Endodermal cell (in vitro differentiated cells): ENCODE measurements around the gene CROCC2. TPM values are rescaled to one million over a fixed set of nuclear protein-coding genes. Genes with fewer than 3 reads are reported as not detected.
A peak's percentile ranks its signal among the peaks of the same experiment; 100 is the strongest.

Source experiments
- DNase-seq: peaks from one replicate; pipeline ENCODE4 v3.0.0-alpha.2; 2017
- H3K27ac ChIP-seq: 2 replicates; pipeline ENCODE4 v1.5.1; 2013; ENCODE audit warnings: mild to moderate bottlenecking, low read depth, low read length, moderate library complexity
- H3K27me3 ChIP-seq: 2 replicates; pipeline ENCODE4 v1.6.1; 2013; ENCODE audit warnings: mild to moderate bottlenecking, low read length, moderate library complexity; ENCODE audit not compliant: insufficient read depth, control insufficient read depth, poor library complexity, severe bottlenecking
- H3K36me3 ChIP-seq: 2 replicates; pipeline ENCODE4 v1.7.0; 2013; ENCODE audit warnings: mild to moderate bottlenecking, low read length, moderate library complexity; ENCODE audit not compliant: control insufficient read depth, insufficient read depth
- H3K4me1 ChIP-seq: one replicate; pipeline ENCODE4 v1.7.0; 2013; ENCODE audit warnings: low read length; ENCODE audit not compliant: control insufficient read depth, insufficient read depth
- H3K4me3 ChIP-seq: 2 replicates; pipeline ENCODE4 v1.5.1; 2013; ENCODE audit warnings: mild to moderate bottlenecking, low read length, moderate library complexity
- H3K9ac ChIP-seq: 2 replicates; pipeline ENCODE4 v1.6.1; 2013; ENCODE audit warnings: mild to moderate bottlenecking, low read length, moderate library complexity; ENCODE audit not compliant: poor library complexity, severe bottlenecking; ENCODE audit errors: extremely low read depth
- H3K9me3 ChIP-seq: 2 replicates; pipeline ENCODE4 v1.6.1; 2013; ENCODE audit warnings: mild to moderate bottlenecking, low read length, moderate library complexity; ENCODE audit not compliant: control insufficient read depth
- H3K27ac Mint-ChIP-seq: 2 replicates; pipeline ENCODE4 v1.8.0; 2020; ENCODE audit warnings: mixed read lengths
- H3K27me3 Mint-ChIP-seq: 2 replicates; pipeline ENCODE4 v1.8.0; 2021; ENCODE audit warnings: mild to moderate bottlenecking, mixed read lengths; ENCODE audit not compliant: insufficient read depth
- H3K36me3 Mint-ChIP-seq: 2 replicates; pipeline ENCODE4 v1.8.0; 2020; ENCODE audit warnings: low read depth, mixed read lengths
- H3K4me1 Mint-ChIP-seq: 2 replicates; pipeline ENCODE4 v1.8.0; 2020; ENCODE audit warnings: mixed read lengths
- H3K4me3 Mint-ChIP-seq: 2 replicates; pipeline ENCODE4 v1.8.0; 2020; ENCODE audit warnings: mild to moderate bottlenecking, moderate library complexity, mixed read lengths
- H3K9me3 Mint-ChIP-seq: 2 replicates; pipeline ENCODE4 v1.8.0; 2020; ENCODE audit warnings: mild to moderate bottlenecking, mixed read lengths
- WGBS, 2 experiments: methylation state at CpG; one replicate each; pipeline versions ENCODE4 v1.1.5 to v1.1.7; 2013; ENCODE audit warnings: missing lambda C conversion rate in 2 of 2, mixed read lengths in 1 of 2; ENCODE audit not compliant: insufficient coverage in 1 of 2, insufficient read length in 1 of 2; 5-methylcytosine and 5-hydroxymethylcytosine counted together
- total RNA-seq, 2 donors: library from RNA; stranded (reverse); fragmentation: NEBNext Ultra II Directional in 1 of 2; extraction: Animal tissue kit (Norgen Biotek cat#: 25700) in 1 of 2; gene quantifications; 2 replicates in 1 of 2; 3 replicates in 1 of 2; pipeline ENCODE4 v1.2.1, GENCODE V29; 2021
- TF ChIP-seq, protein P1 (sequence below): fragments of 200-600 bp; sonication (generic); conservative IDR thresholded peaks from 2 replicates; pipeline ENCODE4 v1.5.0; 2021; ENCODE audit warnings: antibody characterized with exemption, mild to moderate bottlenecking

Gene CROCC2
- total RNA-seq, 2 donors from 2014 or later, result not detected

DNA sequence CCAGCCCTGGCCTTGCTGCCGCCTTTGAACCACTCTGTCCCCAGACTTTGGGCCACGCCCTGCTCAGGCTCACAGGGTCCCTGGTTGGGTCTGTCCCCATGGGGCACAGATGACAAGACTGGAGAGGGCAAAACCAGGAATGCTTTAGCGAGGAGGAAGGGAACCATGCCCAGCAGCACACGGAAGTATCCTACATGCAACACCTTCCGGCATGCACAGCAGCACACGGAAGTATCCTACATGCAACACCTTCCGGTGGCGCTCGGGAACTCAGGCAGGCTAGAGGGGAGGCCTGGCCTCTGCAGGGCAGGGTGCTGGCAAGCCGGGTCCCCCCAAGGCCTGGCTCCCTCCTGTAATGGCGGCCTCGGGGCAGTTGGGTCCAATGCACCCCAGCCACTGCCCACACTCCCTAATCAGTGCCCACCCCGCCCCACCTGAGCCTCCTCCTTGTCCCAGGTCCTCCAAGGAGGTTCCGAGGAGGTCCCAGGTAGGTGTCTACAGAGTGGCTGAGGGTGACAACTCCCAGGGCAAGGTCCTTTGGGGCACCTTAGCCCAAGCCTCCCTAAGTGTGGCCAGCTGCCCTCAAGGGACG lies 58.7 kb downstream of the CROCC2 start:
- TF ChIP-seq, protein P1, sequence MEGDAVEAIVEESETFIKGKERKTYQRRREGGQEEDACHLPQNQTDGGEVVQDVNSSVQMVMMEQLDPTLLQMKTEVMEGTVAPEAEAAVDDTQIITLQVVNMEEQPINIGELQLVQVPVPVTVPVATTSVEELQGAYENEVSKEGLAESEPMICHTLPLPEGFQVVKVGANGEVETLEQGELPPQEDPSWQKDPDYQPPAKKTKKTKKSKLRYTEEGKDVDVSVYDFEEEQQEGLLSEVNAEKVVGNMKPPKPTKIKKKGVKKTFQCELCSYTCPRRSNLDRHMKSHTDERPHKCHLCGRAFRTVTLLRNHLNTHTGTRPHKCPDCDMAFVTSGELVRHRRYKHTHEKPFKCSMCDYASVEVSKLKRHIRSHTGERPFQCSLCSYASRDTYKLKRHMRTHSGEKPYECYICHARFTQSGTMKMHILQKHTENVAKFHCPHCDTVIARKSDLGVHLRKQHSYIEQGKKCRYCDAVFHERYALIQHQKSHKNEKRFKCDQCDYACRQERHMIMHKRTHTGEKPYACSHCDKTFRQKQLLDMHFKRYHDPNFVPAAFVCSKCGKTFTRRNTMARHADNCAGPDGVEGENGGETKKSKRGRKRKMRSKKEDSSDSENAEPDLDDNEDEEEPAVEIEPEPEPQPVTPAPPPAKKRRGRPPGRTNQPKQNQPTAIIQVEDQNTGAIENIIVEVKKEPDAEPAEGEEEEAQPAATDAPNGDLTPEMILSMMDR, result no peak
- Mint-ChIP-seq H3K4me1 (no peaks in the 10 kb centered on the region), H3K27me3 (no peaks in the 10 kb centered on the region), H3K27ac (no peak overlapping the region), H3K4me3 (no peak overlapping the region), H3K9me3 (no peaks in the 10 kb centered on the region), H3K36me3 (no peaks in the 10 kb centered on the region)
- H3K4me3 ChIP-seq, result no peak overlapping the region
- H3K9me3 ChIP-seq, result no peaks in the 10 kb centered on the region
- no peaks in the 10 kb centered on the region for H3K4me1 ChIP-seq
- DNase-seq, result peak; percentile 35
- WGBS, 2 experiments, result 96 to 98% methylated on average over 11 to 15 of the region's 15 CpGs
- H3K36me3 ChIP-seq, result no peaks in the 10 kb centered on the region
- H3K9ac ChIP-seq, result no peak overlapping the region
- no peaks in the 10 kb centered on the region for H3K27me3 ChIP-seq
- no peak overlapping the region for H3K27ac ChIP-seq

DNA sequence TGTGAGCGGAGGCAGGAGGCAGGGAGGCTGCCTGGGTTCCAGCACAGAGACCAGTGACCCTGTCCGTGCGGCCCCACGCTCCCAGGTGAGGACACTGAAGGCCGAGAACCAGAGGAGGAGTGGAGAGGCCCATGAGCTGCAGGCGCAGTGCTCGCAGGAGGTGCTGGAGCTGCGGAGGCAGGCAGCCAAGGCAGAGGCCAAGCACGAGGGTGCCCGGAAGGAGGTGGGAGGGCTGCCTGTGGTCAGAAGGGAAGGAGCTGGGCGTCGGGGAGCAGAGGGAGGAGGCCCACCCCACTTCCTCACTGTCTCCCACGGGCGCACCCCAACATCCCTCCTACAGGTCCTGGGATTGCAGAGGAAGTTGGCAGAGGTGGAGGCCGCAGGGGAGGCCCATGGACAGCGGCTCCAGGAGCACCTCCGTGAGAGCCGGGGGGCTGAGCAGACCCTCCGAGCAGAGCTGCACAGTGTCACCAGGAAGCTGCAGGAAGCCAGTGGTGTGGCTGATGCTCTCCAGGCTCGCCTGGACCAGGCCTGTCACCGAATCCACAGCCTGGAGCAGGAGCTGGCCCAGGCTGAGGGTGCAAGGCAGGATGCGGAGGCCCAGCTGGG lies 59.3 kb downstream of the CROCC2 start:
- TF ChIP-seq, protein P1, result no peak
- H3K36me3 Mint-ChIP-seq, result no peaks in the 10 kb centered on the region
- Histone ChIP-seq H3K9me3 (no peaks in the 10 kb centered on the region), H3K27me3 (no peaks in the 10 kb centered on the region), H3K4me3 (no peak overlapping the region), H3K36me3 (no peaks in the 10 kb centered on the region), H3K9ac (no peak overlapping the region), H3K4me1 (no peaks in the 10 kb centered on the region), H3K27ac (no peak overlapping the region)
- H3K27me3 Mint-ChIP-seq, result no peaks in the 10 kb centered on the region
- no peaks in the 10 kb centered on the region for H3K9me3 Mint-ChIP-seq
- H3K4me1 Mint-ChIP-seq, result no peaks in the 10 kb centered on the region
- H3K4me3 Mint-ChIP-seq, result no peak overlapping the region
- WGBS, 2 experiments, result 91 to 98% methylated on average over 13 to 21 of the region's 22 CpGs
- H3K27ac Mint-ChIP-seq, result no peak overlapping the region
- peak; percentile 36 for DNase-seq

DNA sequence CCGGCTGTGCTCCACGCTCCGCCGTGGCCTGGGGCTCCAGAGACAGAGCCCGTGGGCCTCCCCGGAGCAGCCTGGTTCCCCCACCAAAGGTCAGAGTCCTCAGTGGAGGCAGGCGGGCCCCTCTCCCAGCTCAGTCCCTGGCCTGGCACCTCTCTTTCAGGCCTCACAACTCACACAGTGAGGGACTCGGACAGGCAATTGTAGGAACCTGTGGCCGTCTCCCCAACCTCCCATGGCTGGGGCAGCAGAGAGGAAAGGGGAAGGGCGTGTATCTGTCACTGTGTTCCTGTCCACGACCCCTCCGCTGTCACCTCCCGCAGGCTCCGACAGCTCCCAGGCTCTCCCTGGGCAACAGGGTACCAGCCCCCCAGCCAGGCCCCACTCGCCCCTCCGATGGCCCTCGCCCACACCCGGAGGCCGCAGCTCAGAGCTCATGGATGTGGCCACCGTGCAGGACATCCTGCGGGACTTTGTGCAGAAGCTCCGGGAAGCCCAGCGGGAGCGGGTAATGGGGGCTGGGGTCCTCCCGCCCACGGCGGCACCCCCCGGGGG lies 59.8 kb downstream of the CROCC2 start:
- WGBS, 2 experiments, result 91 to 98% methylated on average over 16 to 28 of the region's 28 CpGs
- no peaks in the 10 kb centered on the region for H3K9me3 Mint-ChIP-seq
- H3K4me1 ChIP-seq, result no peaks in the 10 kb centered on the region
- no peaks in the 10 kb centered on the region for H3K9me3 ChIP-seq
- TF ChIP-seq, protein P1, result no peak
- H3K4me3 Mint-ChIP-seq, result no peak overlapping the region
- no peaks in the 10 kb centered on the region for H3K36me3 Mint-ChIP-seq
- no peak overlapping the region for H3K4me3 ChIP-seq
- H3K27ac ChIP-seq, result no peak overlapping the region
- no peaks in the 10 kb centered on the region for H3K4me1 Mint-ChIP-seq
- no peaks in the 10 kb centered on the region for H3K36me3 ChIP-seq
- no peaks in the 10 kb centered on the region for H3K27me3 ChIP-seq
- no peak overlapping the region for H3K9ac ChIP-seq
- peak; percentile 32 for DNase-seq
- H3K27ac Mint-ChIP-seq, result no peak overlapping the region
- H3K27me3 Mint-ChIP-seq, result no peaks in the 10 kb centered on the region
